ENCODE measurements around the gene AHDC1.
A peak's percentile ranks its signal among the peaks of the same experiment; 100 is the strongest.
"Not testable (repeated sequence)": the region's sequence is repeated elsewhere in the genome, so short reads cannot be mapped to it uniquely, and the experiment has no call there.

The AHDC1 gene

GRCh38 chr1:27603681-27604578 lies at the start of gene AHDC1:
Gene AHDC1 (minus strand): TSS chr1:27604144. CDS start chr1:27552115, 52,029 bp downstream.
- peak; percentile 87 to 89 for DNase-seq

GRCh38 chr1:27652111-27652864 lies 48.3 kb upstream of the AHDC1 start:
- no peak for DNase-seq

GRCh38 chr1:27650539-27651175 lies 46.7 kb upstream of the AHDC1 start:
- DNase-seq: no peak

- DNase-seq: no peak
Measured at GRCh38 chr1:27650171-27650538, 46.2 kb upstream of the AHDC1 start.

GRCh38 chr1:27649306-27649635 lies 45.3 kb upstream of the AHDC1 start:
- no peak for DNase-seq

- no peak for DNase-seq
Measured at GRCh38 chr1:27648602-27649305, 44.8 kb upstream of the AHDC1 start.

- DNase-seq: no peak
Measured at GRCh38 chr1:27647328-27647727, 43.4 kb upstream of the AHDC1 start.

GRCh38 chr1:27646676-27647075 lies 42.7 kb upstream of the AHDC1 start:
- DNase-seq: no peak

GRCh38 chr1:27645071-27645415 lies 41.1 kb upstream of the AHDC1 start:
- no peak for DNase-seq

GRCh38 chr1:27644369-27645070 lies 40.6 kb upstream of the AHDC1 start:
- no peak for DNase-seq

GRCh38 chr1:27643600-27644368 lies 39.8 kb upstream of the AHDC1 start:
- peak; percentile 65 to 66 for DNase-seq

- not testable (repeated sequence) for DNase-seq
Measured at GRCh38 chr1:27640514-27640913, 36.6 kb upstream of the AHDC1 start.

- DNase-seq: no peak
Measured at GRCh38 chr1:27638805-27639204, 34.9 kb upstream of the AHDC1 start.

GRCh38 chr1:27638047-27638734 lies 34.2 kb upstream of the AHDC1 start:
- DNase-seq: no peak

GRCh38 chr1:27635396-27636142 lies 31.6 kb upstream of the AHDC1 start:
- no peak for DNase-seq

GRCh38 chr1:27634985-27635367 lies 31.0 kb upstream of the AHDC1 start, which contains the start of gene FGR:
Gene FGR (minus strand): TSS chr1:27635185. CDS start chr1:27623916, 11,269 bp downstream.
- no peak for DNase-seq

GRCh38 chr1:27634177-27634984 lies 30.4 kb upstream of the AHDC1 start:
- no peak for DNase-seq

GRCh38 chr1:27633640-27634176 lies 29.8 kb upstream of the AHDC1 start:
- no peak for DNase-seq

- no peak for DNase-seq
Measured at GRCh38 chr1:27633298-27633610, 29.3 kb upstream of the AHDC1 start.

Data from activated CD4-positive, alpha-beta T cell treated with anti-CD3 and anti-CD28 coated beads, Interleukin-2, amount 50 U/mL, for 4 hours (primary cell).